ENCODE results near the gene TOP2A.

DNA sequence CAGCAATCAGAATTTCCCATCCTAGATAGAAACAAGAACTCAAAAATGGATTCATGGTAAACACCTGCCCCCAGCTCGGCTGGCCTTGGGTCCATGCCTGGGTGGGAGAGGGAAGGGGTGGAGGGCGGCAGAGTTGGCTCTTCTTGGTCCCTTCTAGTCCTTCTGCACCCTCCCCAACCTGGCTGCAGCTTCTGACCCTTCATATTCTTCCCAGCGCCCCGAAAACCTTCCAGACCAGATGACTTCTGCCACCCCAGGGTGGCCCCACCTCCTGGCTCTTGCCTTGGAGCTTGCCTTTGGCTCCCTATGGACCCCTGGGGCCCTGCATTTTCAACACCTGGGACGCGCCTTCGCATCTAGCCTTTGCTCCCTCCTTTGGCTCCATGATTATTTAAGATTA lies 47.8 kb downstream of the TOP2A start:
- TF ChIP-seq CTCF (IDR thresholded peaks at IDR 0.05) (no peak), POLR2A (IDR thresholded peaks at IDR 0.05) (no peak)
